SJSA1 (cell line): ENCODE measurements around the gene HSF2BP. TPM values are rescaled to one million over a fixed set of nuclear protein-coding genes. Genes with fewer than 3 reads are reported as not detected.
"Not testable (repeated sequence)": the region's sequence is repeated elsewhere in the genome, so short reads cannot be mapped to it uniquely, and the experiment has no call there.

ENCODE experiments used
- DNase-seq, 2 experiments: peaks; one replicate each; pipeline ENCODE4 v3.0.0-alpha.2; 2015 to 2020; ENCODE audit warnings: low spot score in 2 of 2, low read depth in 1 of 2
- H3K27ac ChIP-seq: fragments of 250-450 bp; sonication (Bioruptor Pico); 2 replicates; pipeline ENCODE4 v1.5.1; 2020; ENCODE audit warnings: mild to moderate bottlenecking, moderate library complexity
- H3K27me3 ChIP-seq: fragments of 250-450 bp; sonication (Bioruptor Pico); replicated peaks from 2 replicates; pipeline ENCODE4 v1.5.1; 2020; ENCODE audit warnings: mild to moderate bottlenecking, moderate library complexity
- H3K36me3 ChIP-seq: fragments of 250-450 bp; sonication (Bioruptor Pico); 2 replicates; pipeline ENCODE4 v1.5.1; 2020; ENCODE audit warnings: mild to moderate bottlenecking
- H3K4me1 ChIP-seq: fragments of 250-450 bp; sonication (Bioruptor Pico); replicated peaks from 2 replicates; pipeline ENCODE4 v1.6.1; 2021; ENCODE audit warnings: mild to moderate bottlenecking
- H3K4me3 ChIP-seq: fragments of 250-450 bp; sonication (Bioruptor Pico); 2 replicates; pipeline ENCODE4 v1.5.1; 2020; ENCODE audit warnings: mild to moderate bottlenecking
- H3K9me3 ChIP-seq: fragments of 250-450 bp; sonication (Bioruptor Pico); replicated peaks from 2 replicates; pipeline ENCODE4 v1.5.1; 2020; ENCODE audit warnings: mild to moderate bottlenecking
- total RNA-seq: library from RNA; depleted of rRNA; stranded (reverse); fragments of >200 nt; shearing (Covaris generic); gene quantifications from 2 replicates; pipeline ENCODE4 v1.2.3, GENCODE V29; 2014

The HSF2BP gene
- total RNA-seq, 1 experiment from 2014 or later, result 1.6 TPM

DNA sequence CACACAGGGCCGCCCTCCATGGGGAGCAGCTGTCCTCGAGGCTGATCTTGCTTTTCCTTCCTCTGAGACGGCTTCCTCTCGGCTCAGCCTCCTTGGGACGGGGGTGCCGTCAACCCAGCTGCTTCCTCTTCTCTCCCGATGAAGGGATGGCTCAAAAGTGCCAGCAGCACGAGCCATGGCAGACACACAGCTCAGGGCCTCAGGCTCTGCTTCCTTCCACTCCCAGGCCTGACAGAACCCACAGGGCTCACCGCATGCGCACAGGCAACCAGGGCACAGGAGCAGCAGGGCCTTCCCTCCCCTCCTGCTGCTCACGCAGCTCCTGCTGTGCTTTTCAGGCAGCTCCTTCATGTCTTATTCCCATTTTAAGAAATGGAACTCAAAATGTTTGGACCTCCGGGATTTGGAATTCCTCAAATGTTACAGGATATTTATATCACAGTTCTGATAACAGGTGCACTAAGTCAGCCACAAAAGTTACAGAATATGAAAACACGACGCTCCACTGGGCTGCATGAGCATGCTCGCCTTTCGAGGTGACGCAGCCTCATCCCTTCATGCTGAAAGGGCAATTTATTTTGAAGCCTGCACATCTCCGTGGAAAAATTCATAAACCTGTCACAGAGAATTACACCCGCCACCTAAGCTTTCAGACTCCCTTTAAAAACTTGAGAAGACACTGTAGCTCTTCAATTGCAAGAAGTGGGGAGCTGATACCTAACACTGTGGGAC is 84.4 kb downstream of the HSF2BP start:
- Histone ChIP-seq H3K9me3 (no peaks in the 10 kb centered on the region), H3K4me3 (no peak overlapping the region), H3K27me3 (no peaks in the 10 kb centered on the region), H3K4me1 (no peaks in the 10 kb centered on the region), H3K27ac (no peak overlapping the region), H3K36me3 (no peaks in the 10 kb centered on the region)
- DNase-seq, result no peak

DNA sequence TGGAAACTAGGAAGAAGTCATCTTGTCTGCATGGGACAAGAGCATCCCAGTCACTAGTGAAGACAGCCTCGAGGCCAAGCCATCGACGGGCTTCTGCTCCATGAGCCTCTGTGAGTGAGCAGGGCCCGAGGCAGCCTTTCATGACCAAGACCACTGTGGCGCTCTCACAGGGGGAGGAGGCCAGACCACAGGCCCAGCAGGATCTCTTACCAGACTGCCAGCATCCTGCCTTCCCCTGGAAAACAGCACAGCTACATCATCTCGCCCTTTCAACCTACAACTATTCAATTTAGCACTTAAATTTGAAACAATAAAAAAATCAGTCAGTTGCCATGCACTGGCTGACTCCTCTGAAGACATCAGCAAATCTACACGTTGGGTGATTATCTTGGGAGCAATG is 85.4 kb downstream of the HSF2BP start:
- DNase-seq, result no peak
- H3K27me3 ChIP-seq, result no peaks in the 10 kb centered on the region
- no peak overlapping the region for H3K4me3 ChIP-seq

DNA sequence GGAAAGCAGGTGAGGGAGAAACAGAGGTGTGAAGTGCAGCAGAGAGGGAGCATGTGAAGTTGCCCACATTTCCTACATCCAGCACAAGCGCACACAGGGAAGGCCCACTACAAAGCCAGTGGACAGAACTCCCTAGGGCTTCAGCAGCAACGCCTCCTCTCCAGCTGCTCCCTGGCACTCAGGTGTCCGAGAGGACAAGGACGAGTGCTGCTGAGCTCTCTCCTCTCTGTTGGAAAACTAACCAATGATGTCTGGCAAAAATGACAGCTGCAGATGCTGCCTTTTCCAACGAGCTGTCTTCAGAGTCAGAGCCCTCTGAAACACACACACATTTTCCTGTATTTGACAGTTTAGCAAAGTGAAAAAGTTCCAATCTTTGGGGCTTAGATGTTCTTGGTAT is 86.8 kb downstream of the HSF2BP start:
- no peak overlapping the region for H3K4me3 ChIP-seq
- H3K36me3 ChIP-seq, result no peaks in the 10 kb centered on the region
- no peak overlapping the region for H3K27ac ChIP-seq
- DNase-seq, result no peak
- H3K9me3 ChIP-seq, result no peaks in the 10 kb centered on the region
- no peaks in the 10 kb centered on the region for H3K4me1 ChIP-seq
- H3K27me3 ChIP-seq, result no peaks in the 10 kb centered on the region

More for the DNA sequence above, 85.4 kb downstream of the HSF2BP start:
- Histone ChIP-seq H3K9me3 (no peaks in the 10 kb centered on the region), H3K4me1 (no peaks in the 10 kb centered on the region), H3K36me3 (no peaks in the 10 kb centered on the region), H3K27ac (no peak overlapping the region)

DNA sequence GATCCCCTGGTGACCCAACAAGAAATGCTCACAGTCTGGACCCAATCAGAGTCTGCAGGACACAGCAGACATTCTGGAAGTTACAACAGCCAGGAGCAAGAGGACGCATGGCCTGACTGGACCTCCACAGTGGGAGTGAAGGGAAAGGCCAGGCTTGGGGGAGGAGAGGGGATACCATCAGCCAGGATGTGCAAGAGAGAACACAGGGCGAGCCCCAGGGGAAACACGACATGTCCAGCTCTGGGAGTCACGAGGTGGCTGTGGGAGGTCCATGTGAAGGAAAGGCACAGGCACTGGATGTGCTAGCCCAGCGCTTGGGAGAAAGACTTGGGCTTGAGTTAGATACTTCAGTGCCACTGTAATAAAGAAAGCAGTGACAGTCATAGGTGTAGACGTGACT is 87.3 kb downstream of the HSF2BP start:
- no peaks in the 10 kb centered on the region for H3K36me3 ChIP-seq
- no peaks in the 10 kb centered on the region for H3K27me3 ChIP-seq
- H3K9me3 ChIP-seq, result no peaks in the 10 kb centered on the region
- H3K4me1 ChIP-seq, result no peaks in the 10 kb centered on the region
- no peak for DNase-seq
- H3K4me3 ChIP-seq, result no peak overlapping the region
- H3K27ac ChIP-seq, result no peak overlapping the region

DNA sequence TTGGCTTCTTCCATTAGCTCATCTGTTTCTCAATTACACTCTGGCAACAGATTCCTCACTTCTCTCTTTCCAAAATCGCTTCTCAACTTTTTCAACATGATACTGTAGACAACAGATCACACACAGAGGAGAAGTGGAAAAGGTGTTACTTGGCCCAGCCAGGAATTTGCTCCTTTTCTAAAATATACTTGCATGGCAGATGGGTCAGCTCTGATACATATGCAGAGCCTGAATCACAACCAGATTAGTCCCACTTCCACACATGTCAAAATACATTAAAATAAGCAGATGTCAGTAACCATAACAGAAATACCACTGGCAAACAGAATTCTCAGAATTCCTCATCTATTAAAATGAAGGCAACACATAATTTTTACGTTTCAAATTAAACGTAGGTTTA is 89.1 kb downstream of the HSF2BP start:
- DNase-seq, H3K4me3 ChIP-seq, H3K9me3 ChIP-seq, H3K27ac ChIP-seq, H3K4me1 ChIP-seq, H3K27me3 ChIP-seq, H3K36me3 ChIP-seq: not testable (repeated sequence)

DNA sequence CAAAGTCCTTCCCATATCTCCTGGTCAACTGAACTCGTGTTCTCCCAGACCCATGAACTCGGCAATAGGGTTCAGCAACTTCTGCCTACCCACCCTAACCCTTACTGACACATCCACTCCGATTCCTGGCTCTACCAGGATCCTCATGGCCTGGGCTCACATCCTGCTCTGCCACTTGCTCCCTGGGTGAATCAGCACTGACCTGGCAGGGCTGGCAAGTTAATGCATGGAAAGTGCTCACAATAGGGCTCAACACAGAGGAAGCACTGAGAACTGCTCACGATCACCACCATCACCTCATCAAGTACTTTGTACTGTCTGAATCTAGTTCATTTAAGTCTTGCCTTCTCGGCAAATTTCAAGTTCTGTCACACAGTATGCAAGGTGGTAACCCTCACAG is 96.8 kb downstream of the HSF2BP start:
- H3K9me3 ChIP-seq, result not testable (repeated sequence)

DNA sequence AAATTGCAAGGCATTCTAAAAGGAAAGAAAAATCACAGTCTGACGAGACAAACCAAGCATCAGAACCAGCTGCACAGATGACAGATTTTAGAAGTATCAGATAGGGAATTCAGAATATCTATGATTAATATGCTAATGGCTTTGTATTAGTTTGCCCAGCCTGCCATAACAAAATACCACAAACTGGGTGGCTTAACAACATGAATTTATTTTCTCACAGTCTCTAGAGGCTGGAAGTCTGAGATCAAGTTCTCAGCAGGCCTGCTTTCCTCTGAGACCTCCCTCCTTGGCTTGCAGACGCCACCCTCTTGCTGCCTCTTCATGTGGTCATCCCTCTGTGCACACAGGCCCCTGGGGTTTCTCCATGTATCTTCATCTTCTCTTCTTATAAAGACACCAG is 118.7 kb downstream of the HSF2BP start:
- not testable (repeated sequence) for H3K9me3 ChIP-seq, H3K4me1 ChIP-seq, H3K4me3 ChIP-seq, H3K27ac ChIP-seq, H3K27me3 ChIP-seq, DNase-seq, H3K36me3 ChIP-seq

More for the DNA sequence above, 96.8 kb downstream of the HSF2BP start:
- not testable (repeated sequence) for H3K36me3 ChIP-seq, H3K4me1 ChIP-seq, H3K27ac ChIP-seq, H3K27me3 ChIP-seq, DNase-seq, H3K4me3 ChIP-seq

DNA sequence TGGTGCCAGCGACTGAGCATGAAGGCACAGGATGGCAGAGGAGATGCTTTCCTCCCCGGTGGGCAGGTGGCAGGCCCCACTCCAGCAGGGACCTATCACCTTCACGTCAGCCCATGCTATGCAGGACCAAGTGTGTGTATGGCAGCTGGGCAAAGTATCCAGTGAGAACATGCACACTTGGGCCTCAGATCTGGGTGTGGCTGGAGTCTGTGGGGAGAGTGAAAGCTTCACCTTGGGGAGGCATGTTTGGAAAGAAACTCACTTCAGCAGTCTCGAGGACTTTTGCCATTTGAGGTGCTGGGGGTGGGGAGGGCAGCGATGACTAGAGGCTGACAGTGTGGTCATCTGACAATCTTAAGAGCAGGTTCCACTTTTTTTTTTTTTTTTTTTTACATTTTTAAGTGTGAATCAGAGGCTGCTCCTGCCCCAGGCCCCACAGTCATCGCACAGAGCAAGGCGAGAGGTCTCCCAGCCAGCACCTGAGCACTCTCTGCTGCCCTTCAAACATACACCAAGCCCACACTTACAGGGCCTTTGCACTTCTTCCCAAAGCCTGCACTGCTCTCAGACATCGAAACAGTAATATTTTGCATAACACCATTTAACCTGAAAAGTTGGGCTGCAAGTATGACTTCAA is 136.7 kb downstream of the HSF2BP start:
- H3K9me3 ChIP-seq, H3K4me1 ChIP-seq, H3K27me3 ChIP-seq, H3K4me3 ChIP-seq, H3K27ac ChIP-seq, DNase-seq, H3K36me3 ChIP-seq: not testable (repeated sequence)

DNA sequence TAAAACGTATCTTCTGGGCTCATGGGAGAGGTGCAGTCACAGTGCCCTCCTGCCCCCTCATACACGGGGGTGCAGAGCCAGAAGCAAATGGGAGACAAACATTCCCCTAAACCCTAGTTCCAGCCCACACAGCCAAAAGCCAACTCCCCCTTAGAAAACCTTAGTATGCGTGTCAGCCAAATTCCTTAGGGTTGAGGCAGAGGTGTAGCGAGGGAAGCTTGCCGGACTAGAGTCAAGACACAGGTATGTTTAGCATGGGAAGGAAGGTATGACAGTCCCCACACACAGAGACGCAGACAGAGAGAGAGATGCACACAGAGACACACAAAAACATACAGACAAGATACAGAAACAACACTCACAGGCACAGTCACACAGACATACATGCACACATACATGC is 141.6 kb downstream of the HSF2BP start:
- H3K27me3 ChIP-seq, DNase-seq, H3K4me3 ChIP-seq, H3K36me3 ChIP-seq, H3K9me3 ChIP-seq, H3K27ac ChIP-seq, H3K4me1 ChIP-seq: not testable (repeated sequence)

DNA sequence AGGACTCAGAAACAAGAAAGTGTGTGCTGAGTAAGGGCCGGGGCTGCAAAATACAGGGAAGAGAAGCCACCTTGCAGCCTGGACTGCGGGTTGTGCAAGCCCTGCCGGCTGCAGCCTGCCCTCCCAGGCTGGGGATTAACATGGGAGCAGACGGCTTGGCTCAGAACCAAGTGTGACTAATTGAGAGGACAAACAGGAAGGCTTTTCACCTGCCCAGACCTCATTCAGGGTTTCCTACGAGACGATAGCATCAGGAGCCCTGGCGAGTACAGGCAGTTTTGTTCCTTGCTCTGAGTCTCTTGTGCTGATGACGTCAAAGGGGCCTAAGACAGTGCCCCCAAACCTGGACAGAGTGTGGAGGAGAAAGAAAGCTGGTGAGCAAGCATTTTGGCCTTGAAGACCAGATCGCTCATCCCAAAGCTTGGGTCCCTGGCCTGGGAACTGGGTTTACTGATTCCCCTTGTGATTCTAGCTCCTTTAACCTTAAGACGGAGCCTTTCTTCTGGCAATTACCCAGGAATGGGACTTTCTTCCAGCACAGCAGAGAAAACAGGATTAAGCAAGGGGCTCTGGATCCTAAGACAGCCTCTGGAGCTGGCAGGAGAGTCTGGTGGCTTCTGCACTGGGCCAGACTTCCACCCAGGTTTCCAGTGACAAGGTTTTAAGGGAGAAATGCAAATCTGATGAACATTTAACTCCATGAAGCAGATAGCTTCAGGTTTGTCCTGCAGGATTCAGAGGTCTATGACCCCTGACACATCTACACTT is 142.2 kb downstream of the HSF2BP start:
- H3K4me3 ChIP-seq, H3K27ac ChIP-seq, H3K9me3 ChIP-seq, H3K27me3 ChIP-seq, H3K36me3 ChIP-seq, DNase-seq, H3K4me1 ChIP-seq: not testable (repeated sequence)

DNA sequence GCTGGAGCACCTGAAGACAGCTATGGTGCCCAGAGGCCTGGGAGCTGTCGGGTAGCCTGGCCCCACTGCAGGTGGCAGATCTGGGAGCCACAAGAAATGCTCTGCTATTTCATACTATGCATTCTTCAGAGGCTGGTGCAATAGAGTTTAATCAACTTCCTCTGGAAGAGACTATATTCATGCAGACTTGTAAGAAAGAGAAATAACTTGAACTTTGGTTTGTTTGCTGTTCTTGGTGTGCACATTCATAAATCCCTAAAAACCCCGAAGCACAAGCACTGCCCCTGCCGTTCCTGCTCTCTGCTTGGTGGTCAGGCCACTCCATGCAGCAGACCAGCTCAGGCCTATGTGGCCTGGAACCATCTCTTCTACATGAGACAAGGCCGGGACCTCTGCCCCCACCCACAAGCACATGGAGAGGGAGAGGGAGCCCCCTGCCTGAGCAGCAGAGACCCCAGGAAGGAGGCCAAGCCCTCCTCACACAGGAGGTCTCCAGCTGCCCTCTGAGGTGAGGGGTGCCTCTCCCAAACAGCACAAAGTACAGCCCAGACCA is 142.9 kb downstream of the HSF2BP start:
- not testable (repeated sequence) for DNase-seq, H3K4me1 ChIP-seq, H3K27ac ChIP-seq, H3K36me3 ChIP-seq, H3K9me3 ChIP-seq, H3K4me3 ChIP-seq, H3K27me3 ChIP-seq

DNA sequence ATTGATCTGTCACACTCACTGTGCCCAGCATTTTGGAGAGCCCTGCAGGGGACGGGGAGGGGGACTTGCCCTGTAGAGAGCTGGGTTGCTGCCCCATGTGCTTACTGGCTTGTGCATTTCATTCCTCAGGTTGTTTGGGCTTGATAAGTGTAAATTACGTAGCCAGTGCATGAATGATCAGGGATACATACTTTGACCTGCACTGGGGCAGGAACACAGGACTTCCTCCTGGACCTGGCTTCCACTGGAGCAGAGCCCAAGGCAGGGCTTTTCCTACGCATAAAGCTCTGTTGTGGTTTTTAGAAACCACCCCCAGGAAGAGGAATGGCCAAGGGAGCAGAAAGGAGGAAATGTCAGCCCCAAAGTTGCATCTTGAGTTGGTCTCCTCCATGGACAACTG is 144.5 kb downstream of the HSF2BP start:
- not testable (repeated sequence) for H3K4me3 ChIP-seq, DNase-seq, H3K27ac ChIP-seq, H3K36me3 ChIP-seq, H3K4me1 ChIP-seq, H3K9me3 ChIP-seq, H3K27me3 ChIP-seq

DNA sequence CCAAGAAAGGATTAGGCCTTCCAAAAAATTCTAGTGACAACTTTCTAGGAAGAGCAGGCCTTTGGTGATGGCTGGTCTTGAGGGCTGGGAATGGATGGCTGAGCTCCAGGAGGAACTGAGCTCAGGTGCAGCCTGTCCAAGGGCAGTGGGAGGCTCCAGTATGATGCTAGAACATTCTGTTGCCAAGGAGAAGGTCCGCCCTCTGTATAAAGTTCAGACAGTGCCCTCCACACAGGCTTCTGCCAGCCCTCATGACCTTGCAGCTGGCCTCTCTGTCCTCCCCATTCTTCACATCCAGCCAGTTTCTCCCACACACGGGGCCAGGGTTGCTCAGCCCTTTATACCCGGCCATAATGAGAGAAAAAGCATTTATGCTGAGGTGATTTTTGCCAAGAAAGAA is 146.3 kb downstream of the HSF2BP start:
- H3K27me3 ChIP-seq, H3K9me3 ChIP-seq, H3K27ac ChIP-seq, H3K36me3 ChIP-seq, H3K4me3 ChIP-seq, H3K4me1 ChIP-seq, DNase-seq: not testable (repeated sequence)

DNA sequence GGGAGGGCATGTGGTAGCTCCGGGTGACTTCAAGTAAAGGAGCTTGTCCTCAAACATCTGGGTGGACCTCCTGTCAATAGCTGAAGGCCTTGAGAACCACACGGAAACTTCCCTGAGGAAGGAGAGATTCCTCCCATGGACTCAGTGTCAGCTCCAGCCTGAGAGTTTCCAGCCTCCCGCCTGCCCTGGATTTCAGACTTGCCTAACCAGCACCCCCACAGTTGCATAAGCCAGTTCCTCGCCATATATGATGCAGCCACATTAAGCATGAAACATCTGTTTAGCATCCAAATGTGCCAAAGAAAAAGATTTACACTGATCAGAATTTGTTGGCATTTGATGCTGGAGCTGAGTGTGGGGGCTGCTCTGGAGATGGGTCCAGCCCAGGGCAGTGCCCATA is 148.1 kb downstream of the HSF2BP start:
- not testable (repeated sequence) for H3K4me3 ChIP-seq, H3K27ac ChIP-seq, H3K9me3 ChIP-seq, DNase-seq, H3K27me3 ChIP-seq, H3K4me1 ChIP-seq, H3K36me3 ChIP-seq
